ENCODE measurements around the gene OSBPL9.

The OSBPL9 gene

GRCh38 chr1:51735746-51736254 lies 118.9 kb downstream of the OSBPL9 start:
- no peak for DNase-seq (ENCODE audit: low spot score)

- DNase-seq (ENCODE audit: low spot score) = peak; percentile 86
Measured at GRCh38 chr1:51736702-51737101, 119.8 kb downstream of the OSBPL9 start.

- no peak for DNase-seq (ENCODE audit: low spot score)
Measured at GRCh38 chr1:51738681-51739080, 121.8 kb downstream of the OSBPL9 start.

GRCh38 chr1:51740652-51741051 lies 123.8 kb downstream of the OSBPL9 start:
- no peak for DNase-seq (ENCODE audit: low spot score)

GRCh38 chr1:51741121-51741681 lies 124.3 kb downstream of the OSBPL9 start:
- DNase-seq (ENCODE audit: low spot score) = no peak

GRCh38 chr1:51744506-51745303 lies 127.8 kb downstream of the OSBPL9 start:
- DNase-seq (ENCODE audit: low spot score) = no peak

GRCh38 chr1:51745304-51745570 lies 128.3 kb downstream of the OSBPL9 start:
- no peak for DNase-seq (ENCODE audit: low spot score)

GRCh38 chr1:51749151-51749550 lies 132.3 kb downstream of the OSBPL9 start:
- DNase-seq (ENCODE audit: low spot score) = no peak

- no peak for DNase-seq (ENCODE audit: low spot score)
Measured at GRCh38 chr1:51750218-51750617, 133.3 kb downstream of the OSBPL9 start.

GRCh38 chr1:51750729-51751128 lies 133.8 kb downstream of the OSBPL9 start:
- no peak for DNase-seq (ENCODE audit: low spot score)

GRCh38 chr1:51752073-51752948 lies 135.4 kb downstream of the OSBPL9 start:
- no peak for DNase-seq (ENCODE audit: low spot score)

- DNase-seq (ENCODE audit: low spot score) = no peak
Measured at GRCh38 chr1:51753969-51754368, 137.1 kb downstream of the OSBPL9 start.

- no peak for DNase-seq (ENCODE audit: low spot score)
Measured at GRCh38 chr1:51754666-51755065, 137.8 kb downstream of the OSBPL9 start.

GRCh38 chr1:51755437-51755836 lies 138.5 kb downstream of the OSBPL9 start:
- no peak for DNase-seq (ENCODE audit: low spot score)

- DNase-seq (ENCODE audit: low spot score) = no peak
Measured at GRCh38 chr1:51756290-51756689, 139.4 kb downstream of the OSBPL9 start.

- no peak for DNase-seq (ENCODE audit: low spot score)
Measured at GRCh38 chr1:51758310-51758709, 141.4 kb downstream of the OSBPL9 start.

GRCh38 chr1:51760872-51761271 lies 144.0 kb downstream of the OSBPL9 start:
- no peak for DNase-seq (ENCODE audit: low spot score)

- no peak for DNase-seq (ENCODE audit: low spot score)
Measured at GRCh38 chr1:51761351-51761750, 144.5 kb downstream of the OSBPL9 start.

- peak; percentile 62 for DNase-seq (ENCODE audit: low spot score)
Measured at GRCh38 chr1:51768971-51769588, 152.2 kb downstream of the OSBPL9 start.

- DNase-seq (ENCODE audit: low spot score) = no peak
Measured at GRCh38 chr1:51776408-51776807, 159.5 kb downstream of the OSBPL9 start.

GRCh38 chr1:51780927-51781326 lies 164.0 kb downstream of the OSBPL9 start:
- DNase-seq (ENCODE audit: low spot score) = no peak

GRCh38 chr1:51784997-51785421 lies 168.1 kb downstream of the OSBPL9 start:
- DNase-seq (ENCODE audit: low spot score) = no peak

Measured in kidney tubule cell (primary cell).